GM20000 (cell line): ENCODE results near the gene MYO1D.

Experiments used
- DNase-seq: peaks from one replicate; pipeline ENCODE4 v3.0.0; 2012; ENCODE audit warnings: low spot score
- TF ChIP-seq, protein P1 (sequence below): IDR thresholded peaks from 2 replicates; pipeline ENCODE4 v1.5.1; 2012; ENCODE audit warnings: mild to moderate bottlenecking, control low read depth; ENCODE audit errors: extremely low read depth, missing control alignments

MYO1D gene

DNA sequence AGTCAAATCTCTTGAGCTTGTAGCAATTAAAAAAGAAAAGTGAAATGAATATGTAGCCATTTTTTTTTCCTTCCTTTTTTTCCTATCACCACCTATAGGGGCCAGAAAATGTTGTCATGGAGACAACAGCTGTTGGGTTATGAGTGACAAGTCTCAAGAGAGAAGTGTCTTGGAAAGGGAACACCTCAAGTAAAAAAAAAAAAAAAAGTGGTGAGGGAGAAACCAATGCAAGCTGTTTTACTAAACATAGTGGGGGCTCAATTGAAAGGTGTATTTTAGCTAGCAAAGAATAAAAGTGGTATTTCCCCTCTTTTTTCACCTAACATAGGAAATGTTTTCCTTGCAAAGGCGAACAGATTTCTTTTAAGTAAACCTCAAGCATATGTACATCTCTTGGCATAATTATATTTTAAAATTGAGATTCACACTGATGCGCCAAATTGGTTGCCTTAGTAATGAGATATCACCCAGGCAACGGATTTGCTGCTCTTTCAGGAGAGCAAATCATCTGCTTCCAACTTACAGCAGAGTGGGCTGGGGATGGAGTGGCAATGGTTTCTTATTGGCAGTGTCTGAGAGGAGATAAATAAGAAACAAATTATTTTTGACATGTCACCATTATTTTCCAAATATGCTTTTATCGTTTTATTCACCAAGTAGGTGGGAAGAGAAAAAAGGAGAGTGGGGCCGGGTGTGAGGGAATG lies 183.6 kb downstream of the MYO1D start:
- DNase-seq = no peak
- TF ChIP-seq, protein P1, sequence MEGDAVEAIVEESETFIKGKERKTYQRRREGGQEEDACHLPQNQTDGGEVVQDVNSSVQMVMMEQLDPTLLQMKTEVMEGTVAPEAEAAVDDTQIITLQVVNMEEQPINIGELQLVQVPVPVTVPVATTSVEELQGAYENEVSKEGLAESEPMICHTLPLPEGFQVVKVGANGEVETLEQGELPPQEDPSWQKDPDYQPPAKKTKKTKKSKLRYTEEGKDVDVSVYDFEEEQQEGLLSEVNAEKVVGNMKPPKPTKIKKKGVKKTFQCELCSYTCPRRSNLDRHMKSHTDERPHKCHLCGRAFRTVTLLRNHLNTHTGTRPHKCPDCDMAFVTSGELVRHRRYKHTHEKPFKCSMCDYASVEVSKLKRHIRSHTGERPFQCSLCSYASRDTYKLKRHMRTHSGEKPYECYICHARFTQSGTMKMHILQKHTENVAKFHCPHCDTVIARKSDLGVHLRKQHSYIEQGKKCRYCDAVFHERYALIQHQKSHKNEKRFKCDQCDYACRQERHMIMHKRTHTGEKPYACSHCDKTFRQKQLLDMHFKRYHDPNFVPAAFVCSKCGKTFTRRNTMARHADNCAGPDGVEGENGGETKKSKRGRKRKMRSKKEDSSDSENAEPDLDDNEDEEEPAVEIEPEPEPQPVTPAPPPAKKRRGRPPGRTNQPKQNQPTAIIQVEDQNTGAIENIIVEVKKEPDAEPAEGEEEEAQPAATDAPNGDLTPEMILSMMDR = no peak

DNA sequence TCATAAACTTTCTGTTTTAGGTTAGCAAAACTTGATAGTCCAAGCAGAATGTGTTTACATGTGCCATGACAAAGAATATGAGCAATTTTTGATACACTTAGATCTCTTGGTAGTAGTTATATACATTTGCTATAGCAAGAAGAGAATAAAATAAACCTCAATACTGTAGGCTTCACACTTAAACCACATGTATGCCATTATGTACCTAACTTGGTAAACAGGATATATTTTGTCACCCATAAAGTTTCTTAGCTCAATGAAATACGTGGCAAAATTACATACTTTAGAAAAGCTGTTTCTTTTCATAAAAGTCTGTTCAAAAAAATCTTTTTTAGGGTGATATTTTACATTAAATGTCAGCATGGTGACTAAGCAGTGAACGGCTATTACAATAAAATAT lies 184.7 kb downstream of the MYO1D start:
- TF ChIP-seq, protein P1 = no peak

DNA sequence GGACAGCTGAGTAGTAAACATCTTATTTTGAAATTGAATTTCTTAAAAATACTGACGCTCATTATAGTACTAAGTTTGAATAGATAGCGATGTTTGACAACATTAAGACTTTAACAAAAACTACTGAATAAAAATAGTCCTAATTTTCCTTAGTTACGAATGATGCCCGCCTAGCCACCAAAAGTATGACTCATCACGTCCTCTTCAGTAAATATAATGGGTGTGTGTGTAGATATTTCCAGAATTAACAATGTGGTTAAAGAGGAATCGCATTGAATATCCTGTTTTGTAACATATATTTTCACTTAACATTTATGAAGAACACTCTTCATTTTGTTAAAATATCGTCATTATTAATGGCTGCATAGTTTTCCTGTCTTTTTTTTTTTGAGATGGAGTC lies 187.6 kb downstream of the MYO1D start:
- TF ChIP-seq, protein P1 = no peak
- DNase-seq = no peak

More for the DNA sequence above, 184.7 kb downstream of the MYO1D start:
- DNase-seq = no peak

DNA sequence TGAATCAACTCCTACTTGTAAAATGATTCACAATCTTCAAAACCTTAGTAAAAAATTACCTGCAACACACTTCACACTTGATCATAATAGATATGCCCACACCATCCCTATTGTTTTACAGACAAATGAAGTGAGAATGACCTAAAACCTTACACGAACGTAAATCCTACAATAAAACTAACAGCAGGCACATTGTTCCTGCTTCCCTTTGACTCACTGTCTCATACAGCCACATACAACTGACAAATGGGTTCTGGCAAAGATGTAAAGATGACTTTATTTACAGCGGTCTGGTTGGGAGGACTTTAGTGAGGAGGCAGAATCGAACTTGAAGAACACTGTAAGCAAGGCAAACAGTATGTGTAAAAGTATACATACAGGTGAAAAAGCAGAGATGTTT lies 188.7 kb downstream of the MYO1D start:
- TF ChIP-seq, protein P1 = no peak
- DNase-seq = no peak

DNA sequence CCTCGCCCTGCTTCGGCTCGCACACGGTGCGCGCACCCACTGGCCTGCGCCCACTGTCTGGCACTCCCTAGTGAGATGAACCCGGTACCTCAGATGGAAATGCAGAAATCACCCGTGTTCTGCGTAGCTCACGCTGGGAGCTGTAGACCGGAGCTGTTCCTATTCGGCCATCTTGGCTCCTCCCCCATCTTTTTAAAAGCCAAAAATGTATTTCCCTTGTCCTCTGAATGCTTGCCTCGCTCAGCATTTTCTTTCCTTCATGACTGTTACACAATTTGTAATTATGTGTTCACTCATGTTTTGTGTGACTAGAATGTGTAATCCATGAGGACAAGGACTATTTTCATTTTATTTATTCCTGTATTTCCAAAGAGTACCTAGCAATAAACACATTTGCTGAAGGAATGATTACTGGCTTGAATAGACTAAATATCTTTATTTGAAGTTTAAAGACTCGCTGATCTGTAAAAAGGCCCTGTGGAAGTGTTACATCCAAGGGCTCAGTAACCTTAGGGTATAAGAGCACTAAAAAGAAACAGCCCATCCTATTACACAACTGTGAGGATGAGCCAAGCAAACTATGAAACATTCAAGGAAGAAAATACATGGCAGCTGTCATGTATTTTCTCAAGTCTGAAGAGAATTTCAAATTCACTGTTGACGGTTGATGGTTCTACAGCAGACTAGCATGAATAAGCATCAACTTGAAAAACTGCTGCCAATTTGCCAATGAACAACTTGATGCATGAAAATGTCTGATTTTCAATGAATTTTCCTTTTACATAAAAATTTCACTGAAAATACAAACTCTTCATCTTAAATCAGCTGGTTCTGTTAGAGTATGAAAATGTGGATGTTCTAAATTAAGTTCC lies 192.6 kb downstream of the MYO1D start:
- TF ChIP-seq, protein P1 = no peak
- DNase-seq = no peak

DNA sequence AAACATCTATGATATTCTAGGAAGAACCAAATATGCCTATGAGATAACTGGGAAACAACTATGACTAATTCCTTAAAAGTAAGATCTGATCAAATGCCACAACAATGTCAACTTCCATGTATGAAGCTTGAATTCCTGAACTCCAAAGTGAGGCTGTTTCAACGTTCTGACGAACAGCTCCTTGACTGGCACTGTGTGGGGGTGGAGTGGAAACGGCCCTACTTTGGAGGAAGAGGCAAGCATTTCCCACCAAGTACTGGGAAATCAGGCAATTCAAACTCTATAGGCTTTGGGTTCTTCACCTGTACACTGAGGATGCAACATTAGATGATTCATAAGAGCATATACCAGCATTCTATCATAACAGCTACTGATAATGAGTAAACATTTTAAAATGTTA lies 203.0 kb downstream of the MYO1D start:
- DNase-seq = no peak
- TF ChIP-seq, protein P1 = no peak

DNA sequence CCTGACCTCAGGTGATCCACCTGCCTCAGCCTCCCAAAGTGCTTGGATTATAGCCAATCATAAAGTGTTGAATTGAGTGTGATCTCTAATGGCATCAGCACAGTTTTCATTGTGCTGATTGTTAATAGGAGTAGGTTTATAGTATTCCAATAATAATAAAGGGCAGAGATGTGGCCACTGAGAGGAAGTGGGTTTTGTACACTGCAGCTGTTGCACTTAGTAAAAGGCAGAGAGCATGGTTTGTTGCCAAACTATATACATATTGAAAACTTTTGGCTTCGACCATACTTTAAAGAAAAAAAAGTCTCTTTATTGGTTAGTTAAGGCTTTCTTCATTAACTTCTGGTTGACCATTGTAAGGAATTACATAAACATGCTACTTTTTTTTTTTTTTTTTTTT lies 204.2 kb downstream of the MYO1D start:
- DNase-seq = no peak
- TF ChIP-seq, protein P1 = no peak
